HEK293 (cell line): ENCODE data around the gene TRIM3.

Source experiments
- BCL11A ChIP-seq: fragments of 450-650 bp; formaldehyde crosslinking; IDR thresholded peaks from 2 replicates; pipeline ENCODE4 v1.5.1; 2016; ENCODE audit warnings: low read depth, missing biosample characterization, missing genetic modification characterization
- FEZF1 ChIP-seq: fragments of 450-650 bp; formaldehyde crosslinking; IDR thresholded peaks from 2 replicates; pipeline ENCODE4 v1.5.1; 2016; ENCODE audit warnings: missing biosample characterization, missing genetic modification characterization
- HOXA7 ChIP-seq: sonication (generic); formaldehyde crosslinking; IDR thresholded peaks from 2 replicates; pipeline ENCODE4 v1.8.1; 2022; ENCODE audit warnings: missing genetic modification reagents, borderline replicate concordance
- IKZF3 ChIP-seq: fragments of 450-650 bp; IDR thresholded peaks from 2 replicates; pipeline ENCODE4 v1.5.0; 2018; ENCODE audit warnings: missing biosample characterization, mild to moderate bottlenecking, missing genetic modification characterization, moderate library complexity
- KLF1 ChIP-seq: fragments of 450-650 bp; formaldehyde crosslinking; IDR thresholded peaks from 2 replicates; pipeline ENCODE4 v1.5.1; 2016; ENCODE audit warnings: missing biosample characterization, missing genetic modification characterization
- KLF9 ChIP-seq: fragments of 450-650 bp; formaldehyde crosslinking; IDR thresholded peaks from 2 replicates; pipeline ENCODE4 v1.5.1; 2016; ENCODE audit warnings: missing biosample characterization, missing genetic modification characterization, low read depth
- ZBTB1 ChIP-seq: fragments of 450-650 bp; formaldehyde crosslinking; IDR thresholded peaks from 2 replicates; pipeline ENCODE4 v1.5.1; 2016; ENCODE audit warnings: missing biosample characterization, missing genetic modification characterization
- ZBTB21 ChIP-seq: fragments of 450-650 bp; formaldehyde crosslinking; IDR thresholded peaks from 2 replicates; pipeline ENCODE4 v1.5.1; 2017; ENCODE audit warnings: missing biosample characterization, missing genetic modification characterization
- ZBTB8A ChIP-seq: fragments of 450-650 bp; formaldehyde crosslinking; IDR thresholded peaks from 2 replicates; pipeline ENCODE4 v1.5.1; 2016; ENCODE audit warnings: missing biosample characterization, missing genetic modification characterization
- ZEB2 ChIP-seq: fragments of 450-650 bp; formaldehyde crosslinking; IDR thresholded peaks from 2 replicates; pipeline ENCODE4 v1.5.1; 2016; ENCODE audit warnings: missing biosample characterization, missing genetic modification characterization
- ZFHX2 ChIP-seq: fragments of 450-650 bp; formaldehyde crosslinking; conservative IDR thresholded peaks from 2 replicates; pipeline ENCODE4 v1.5.1; 2016; ENCODE audit warnings: missing biosample characterization, missing genetic modification characterization
- ZFP3 ChIP-seq: fragments of 450-650 bp; formaldehyde crosslinking; IDR thresholded peaks from 2 replicates; pipeline ENCODE4 v1.5.1; 2016; ENCODE audit warnings: low read depth, missing biosample characterization, missing genetic modification characterization
- ZNF311 ChIP-seq: fragments of 450-650 bp; formaldehyde crosslinking; IDR thresholded peaks from 2 replicates; pipeline ENCODE4 v1.5.1; 2017; ENCODE audit warnings: missing biosample characterization, missing genetic modification characterization, borderline replicate concordance
- ZNF335 ChIP-seq: fragments of 450-650 bp; formaldehyde crosslinking; conservative IDR thresholded peaks from 2 replicates; pipeline ENCODE4 v1.5.1; 2016; ENCODE audit warnings: missing biosample characterization, missing genetic modification characterization
- ZNF350 ChIP-seq: fragments of 450-650 bp; formaldehyde crosslinking; IDR thresholded peaks from 2 replicates; pipeline ENCODE4 v1.5.0; 2017; ENCODE audit warnings: missing biosample characterization, mild to moderate bottlenecking, missing genetic modification characterization
- ZNF426 ChIP-seq: fragments of 450-650 bp; formaldehyde crosslinking; IDR thresholded peaks from 2 replicates; pipeline ENCODE4 v1.5.1; 2017; ENCODE audit warnings: missing biosample characterization, missing genetic modification characterization, mild to moderate bottlenecking, inconsistent platforms, moderate library complexity
- ZNF530 ChIP-seq: fragments of 450-650 bp; formaldehyde crosslinking; IDR thresholded peaks from 2 replicates; pipeline ENCODE4 v1.5.1; 2016; ENCODE audit warnings: low read depth, missing biosample characterization, missing genetic modification characterization
- ZNF558 ChIP-seq: fragments of 450-650 bp; formaldehyde crosslinking; IDR thresholded peaks from 2 replicates; pipeline ENCODE4 v1.5.1; 2016; ENCODE audit warnings: missing biosample characterization, missing genetic modification characterization
- ZNF701 ChIP-seq: fragments of 450-650 bp; formaldehyde crosslinking; IDR thresholded peaks from 2 replicates; pipeline ENCODE4 v1.5.1; 2016; ENCODE audit warnings: missing biosample characterization, missing genetic modification characterization
- ZNF792 ChIP-seq: fragments of 450-650 bp; formaldehyde crosslinking; IDR thresholded peaks from 2 replicates; pipeline ENCODE4 v1.5.1; 2016; ENCODE audit warnings: missing biosample characterization, missing genetic modification characterization
- ZNF830 ChIP-seq: fragments of 450-650 bp; IDR thresholded peaks from 2 replicates; pipeline ENCODE4 v1.5.0; 2018; ENCODE audit warnings: missing biosample characterization, missing genetic modification characterization, low read depth, mild to moderate bottlenecking, moderate library complexity
- TF ChIP-seq, protein P1 (sequence below): fragments of 450-650 bp; formaldehyde crosslinking; IDR thresholded peaks from 2 replicates; pipeline ENCODE4 v1.5.1; 2017; ENCODE audit warnings: missing biosample characterization, mild to moderate bottlenecking, missing genetic modification characterization, moderate library complexity
- TF ChIP-seq, protein P2 (sequence below): fragments of 450-650 bp; formaldehyde crosslinking; IDR thresholded peaks from 2 replicates; pipeline ENCODE4 v1.5.1; 2016; ENCODE audit warnings: missing biosample characterization, missing genetic modification characterization
- TF ChIP-seq, protein P3 (sequence below): fragments of 450-650 bp; formaldehyde crosslinking; IDR thresholded peaks from 2 replicates; pipeline ENCODE4 v1.5.1; 2017; ENCODE audit warnings: missing biosample characterization, missing genetic modification characterization
- TF ChIP-seq, protein P4 (sequence below): fragments of 450-650 bp; formaldehyde crosslinking; IDR thresholded peaks from 2 replicates; pipeline ENCODE4 v1.5.1; 2016; ENCODE audit warnings: missing biosample characterization, missing genetic modification characterization
- TF ChIP-seq, protein P5 (sequence below): fragments of 450-650 bp; formaldehyde crosslinking; IDR thresholded peaks from 2 replicates; pipeline ENCODE4 v1.5.1; 2017; ENCODE audit warnings: missing biosample characterization, missing genetic modification characterization
- TF ChIP-seq, protein P6 (sequence below): fragments of 450-650 bp; formaldehyde crosslinking; IDR thresholded peaks from 2 replicates; pipeline ENCODE4 v1.5.1; 2016; ENCODE audit warnings: missing biosample characterization, missing genetic modification characterization

TRIM3 gene

DNA sequence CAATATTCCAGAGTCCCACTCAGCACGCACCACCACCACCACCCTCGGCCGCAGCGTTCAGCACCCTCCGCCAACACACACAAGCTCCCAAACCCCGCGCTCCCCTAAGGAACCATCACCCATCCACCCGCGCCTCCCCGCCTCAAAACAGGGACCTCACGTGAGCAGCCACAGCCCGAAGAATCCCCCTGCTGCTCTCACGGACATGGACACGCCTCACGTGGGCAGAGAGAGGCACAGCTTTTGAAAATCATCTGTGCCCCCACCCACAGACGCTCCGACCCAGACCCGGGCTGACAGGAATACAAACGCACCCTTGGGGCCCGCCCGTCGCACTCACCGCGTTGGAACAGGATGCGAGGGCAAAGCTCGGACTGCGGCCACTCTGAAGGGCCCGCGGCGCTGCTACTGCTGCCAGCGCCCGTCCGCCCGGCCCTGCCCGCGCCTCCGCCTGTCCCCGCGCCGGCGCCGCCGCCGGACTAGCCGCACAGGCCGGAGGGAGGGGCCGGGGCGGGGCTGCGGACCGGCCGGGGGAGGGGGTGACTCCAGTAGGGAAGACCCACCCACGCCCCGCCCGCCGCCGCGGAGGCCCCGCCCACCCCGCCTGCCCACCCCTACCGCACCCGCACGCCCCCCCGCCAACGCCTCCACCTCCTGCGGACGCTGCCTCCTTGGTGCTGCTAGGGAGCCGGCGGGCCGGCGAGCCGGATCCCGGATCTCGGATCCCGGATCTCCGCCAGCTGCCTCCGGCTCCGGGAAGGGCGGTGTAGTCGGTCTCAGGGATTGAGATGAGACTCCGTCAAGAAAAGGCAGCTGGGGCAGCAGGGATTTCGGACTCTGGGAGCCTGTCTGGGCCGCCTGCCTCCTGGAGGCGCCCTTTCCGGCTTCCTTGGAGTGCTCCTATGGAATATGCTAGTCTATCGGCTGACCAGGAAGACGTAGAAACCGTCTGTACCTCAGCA lies at the start of gene TRIM3 (continued):
- TF ChIP-seq, protein P1, sequence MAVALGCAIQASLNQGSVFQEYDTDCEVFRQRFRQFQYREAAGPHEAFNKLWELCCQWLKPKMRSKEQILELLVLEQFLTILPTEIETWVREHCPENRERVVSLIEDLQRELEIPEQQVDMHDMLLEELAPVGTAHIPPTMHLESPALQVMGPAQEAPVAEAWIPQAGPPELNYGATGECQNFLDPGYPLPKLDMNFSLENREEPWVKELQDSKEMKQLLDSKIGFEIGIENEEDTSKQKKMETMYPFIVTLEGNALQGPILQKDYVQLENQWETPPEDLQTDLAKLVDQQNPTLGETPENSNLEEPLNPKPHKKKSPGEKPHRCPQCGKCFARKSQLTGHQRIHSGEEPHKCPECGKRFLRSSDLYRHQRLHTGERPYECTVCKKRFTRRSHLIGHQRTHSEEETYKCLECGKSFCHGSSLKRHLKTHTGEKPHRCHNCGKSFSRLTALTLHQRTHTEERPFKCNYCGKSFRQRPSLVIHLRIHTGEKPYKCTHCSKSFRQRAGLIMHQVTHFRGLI (tag by site-specific recombination) = no peak
- TF ChIP-seq ZNF530 = no peak
- TF ChIP-seq ZNF350 (tag by site-specific recombination) = no peak
- TF ChIP-seq, protein P2, sequence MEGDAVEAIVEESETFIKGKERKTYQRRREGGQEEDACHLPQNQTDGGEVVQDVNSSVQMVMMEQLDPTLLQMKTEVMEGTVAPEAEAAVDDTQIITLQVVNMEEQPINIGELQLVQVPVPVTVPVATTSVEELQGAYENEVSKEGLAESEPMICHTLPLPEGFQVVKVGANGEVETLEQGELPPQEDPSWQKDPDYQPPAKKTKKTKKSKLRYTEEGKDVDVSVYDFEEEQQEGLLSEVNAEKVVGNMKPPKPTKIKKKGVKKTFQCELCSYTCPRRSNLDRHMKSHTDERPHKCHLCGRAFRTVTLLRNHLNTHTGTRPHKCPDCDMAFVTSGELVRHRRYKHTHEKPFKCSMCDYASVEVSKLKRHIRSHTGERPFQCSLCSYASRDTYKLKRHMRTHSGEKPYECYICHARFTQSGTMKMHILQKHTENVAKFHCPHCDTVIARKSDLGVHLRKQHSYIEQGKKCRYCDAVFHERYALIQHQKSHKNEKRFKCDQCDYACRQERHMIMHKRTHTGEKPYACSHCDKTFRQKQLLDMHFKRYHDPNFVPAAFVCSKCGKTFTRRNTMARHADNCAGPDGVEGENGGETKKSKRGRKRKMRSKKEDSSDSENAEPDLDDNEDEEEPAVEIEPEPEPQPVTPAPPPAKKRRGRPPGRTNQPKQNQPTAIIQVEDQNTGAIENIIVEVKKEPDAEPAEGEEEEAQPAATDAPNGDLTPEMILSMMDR (tag by site-specific recombination) = peak; percentile 40; the same call in 1 of the 2 replicates
- TF ChIP-seq BCL11A (tag by site-specific recombination) = no peak
- TF ChIP-seq, protein P3, sequence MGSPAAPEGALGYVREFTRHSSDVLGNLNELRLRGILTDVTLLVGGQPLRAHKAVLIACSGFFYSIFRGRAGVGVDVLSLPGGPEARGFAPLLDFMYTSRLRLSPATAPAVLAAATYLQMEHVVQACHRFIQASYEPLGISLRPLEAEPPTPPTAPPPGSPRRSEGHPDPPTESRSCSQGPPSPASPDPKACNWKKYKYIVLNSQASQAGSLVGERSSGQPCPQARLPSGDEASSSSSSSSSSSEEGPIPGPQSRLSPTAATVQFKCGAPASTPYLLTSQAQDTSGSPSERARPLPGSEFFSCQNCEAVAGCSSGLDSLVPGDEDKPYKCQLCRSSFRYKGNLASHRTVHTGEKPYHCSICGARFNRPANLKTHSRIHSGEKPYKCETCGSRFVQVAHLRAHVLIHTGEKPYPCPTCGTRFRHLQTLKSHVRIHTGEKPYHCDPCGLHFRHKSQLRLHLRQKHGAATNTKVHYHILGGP = no peak
- no peak for TF ChIP-seq ZNF830 (tag by site-specific recombination)
- TF ChIP-seq ZNF558 (tag by site-specific recombination) = no peak
- no peak for TF ChIP-seq ZEB2
- TF ChIP-seq ZBTB8A = 0 out of 2 replicates have a peak, but pooled peaks have one; percentile 19
- no peak for TF ChIP-seq ZFP3 (tag by site-specific recombination)
- no peak; the same call in none of the 2 replicates for TF ChIP-seq IKZF3 (tag by site-specific recombination)
- TF ChIP-seq ZBTB1 = no peak
- peak; percentile 89 for TF ChIP-seq ZFHX2 (tag by site-specific recombination)
- TF ChIP-seq, protein P4, sequence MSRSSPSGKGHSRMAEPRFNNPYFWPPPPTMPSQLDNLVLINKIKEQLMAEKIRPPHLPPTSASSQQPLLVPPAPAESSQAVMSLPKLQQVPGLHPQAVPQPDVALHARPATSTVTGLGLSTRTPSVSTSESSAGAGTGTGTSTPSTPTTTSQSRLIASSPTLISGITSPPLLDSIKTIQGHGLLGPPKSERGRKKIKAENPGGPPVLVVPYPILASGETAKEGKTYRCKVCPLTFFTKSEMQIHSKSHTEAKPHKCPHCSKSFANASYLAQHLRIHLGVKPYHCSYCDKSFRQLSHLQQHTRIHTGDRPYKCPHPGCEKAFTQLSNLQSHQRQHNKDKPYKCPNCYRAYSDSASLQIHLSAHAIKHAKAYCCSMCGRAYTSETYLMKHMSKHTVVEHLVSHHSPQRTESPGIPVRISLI (tag by site-specific recombination) = no peak
- peak; percentile 52 for TF ChIP-seq ZNF335 (tag by site-specific recombination)
- TF ChIP-seq, protein P5, sequence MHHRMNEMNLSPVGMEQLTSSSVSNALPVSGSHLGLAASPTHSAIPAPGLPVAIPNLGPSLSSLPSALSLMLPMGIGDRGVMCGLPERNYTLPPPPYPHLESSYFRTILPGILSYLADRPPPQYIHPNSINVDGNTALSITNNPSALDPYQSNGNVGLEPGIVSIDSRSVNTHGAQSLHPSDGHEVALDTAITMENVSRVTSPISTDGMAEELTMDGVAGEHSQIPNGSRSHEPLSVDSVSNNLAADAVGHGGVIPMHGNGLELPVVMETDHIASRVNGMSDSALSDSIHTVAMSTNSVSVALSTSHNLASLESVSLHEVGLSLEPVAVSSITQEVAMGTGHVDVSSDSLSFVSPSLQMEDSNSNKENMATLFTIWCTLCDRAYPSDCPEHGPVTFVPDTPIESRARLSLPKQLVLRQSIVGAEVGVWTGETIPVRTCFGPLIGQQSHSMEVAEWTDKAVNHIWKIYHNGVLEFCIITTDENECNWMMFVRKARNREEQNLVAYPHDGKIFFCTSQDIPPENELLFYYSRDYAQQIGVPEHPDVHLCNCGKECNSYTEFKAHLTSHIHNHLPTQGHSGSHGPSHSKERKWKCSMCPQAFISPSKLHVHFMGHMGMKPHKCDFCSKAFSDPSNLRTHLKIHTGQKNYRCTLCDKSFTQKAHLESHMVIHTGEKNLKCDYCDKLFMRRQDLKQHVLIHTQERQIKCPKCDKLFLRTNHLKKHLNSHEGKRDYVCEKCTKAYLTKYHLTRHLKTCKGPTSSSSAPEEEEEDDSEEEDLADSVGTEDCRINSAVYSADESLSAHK (tag by site-specific recombination) = peak; percentile 37; the same call in 1 of the 2 replicates
- no peak for TF ChIP-seq ZNF311
- TF ChIP-seq FEZF1 (tag by site-specific recombination) = no peak
- no peak for TF ChIP-seq ZNF792 (tag by site-specific recombination)
- 0 out of 2 replicates have a peak, but pooled peaks have one; percentile 14 for TF ChIP-seq KLF1 (tag by site-specific recombination)
- TF ChIP-seq ZNF426 (tag by site-specific recombination) = no peak
- TF ChIP-seq, protein P6, sequence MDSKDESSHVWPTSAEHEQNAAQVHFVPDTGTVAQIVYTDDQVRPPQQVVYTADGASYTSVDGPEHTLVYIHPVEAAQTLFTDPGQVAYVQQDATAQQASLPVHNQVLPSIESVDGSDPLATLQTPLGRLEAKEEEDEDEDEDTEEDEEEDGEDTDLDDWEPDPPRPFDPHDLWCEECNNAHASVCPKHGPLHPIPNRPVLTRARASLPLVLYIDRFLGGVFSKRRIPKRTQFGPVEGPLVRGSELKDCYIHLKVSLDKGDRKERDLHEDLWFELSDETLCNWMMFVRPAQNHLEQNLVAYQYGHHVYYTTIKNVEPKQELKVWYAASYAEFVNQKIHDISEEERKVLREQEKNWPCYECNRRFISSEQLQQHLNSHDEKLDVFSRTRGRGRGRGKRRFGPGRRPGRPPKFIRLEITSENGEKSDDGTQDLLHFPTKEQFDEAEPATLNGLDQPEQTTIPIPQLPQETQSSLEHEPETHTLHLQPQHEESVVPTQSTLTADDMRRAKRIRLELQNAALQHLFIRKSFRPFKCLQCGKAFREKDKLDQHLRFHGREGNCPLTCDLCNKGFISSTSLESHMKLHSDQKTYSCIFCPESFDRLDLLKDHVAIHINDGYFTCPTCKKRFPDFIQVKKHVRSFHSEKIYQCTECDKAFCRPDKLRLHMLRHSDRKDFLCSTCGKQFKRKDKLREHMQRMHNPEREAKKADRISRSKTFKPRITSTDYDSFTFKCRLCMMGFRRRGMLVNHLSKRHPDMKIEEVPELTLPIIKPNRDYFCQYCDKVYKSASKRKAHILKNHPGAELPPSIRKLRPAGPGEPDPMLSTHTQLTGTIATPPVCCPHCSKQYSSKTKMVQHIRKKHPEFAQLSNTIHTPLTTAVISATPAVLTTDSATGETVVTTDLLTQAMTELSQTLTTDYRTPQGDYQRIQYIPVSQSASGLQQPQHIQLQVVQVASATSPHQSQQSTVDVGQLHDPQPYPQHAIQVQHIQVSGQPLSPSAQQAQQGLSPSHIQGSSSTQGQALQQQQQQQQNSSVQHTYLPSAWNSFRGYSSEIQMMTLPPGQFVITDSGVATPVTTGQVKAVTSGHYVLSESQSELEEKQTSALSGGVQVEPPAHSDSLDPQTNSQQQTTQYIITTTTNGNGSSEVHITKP (tag by site-specific recombination) = peak; percentile 76
- no peak for TF ChIP-seq ZBTB21 (tag by site-specific recombination)
- no peak for TF ChIP-seq HOXA7
- no peak for TF ChIP-seq KLF9 (tag by site-specific recombination)
- no peak for TF ChIP-seq ZNF701 (tag by site-specific recombination)
